SW480 (cell line): ENCODE results near the gene HHLA2.

ENCODE experiments used
- DNase-seq: peaks from one replicate; pipeline ENCODE4 v3.0.0-alpha.2; 2016; ENCODE audit warnings: low spot score

HHLA2 gene

DNA sequence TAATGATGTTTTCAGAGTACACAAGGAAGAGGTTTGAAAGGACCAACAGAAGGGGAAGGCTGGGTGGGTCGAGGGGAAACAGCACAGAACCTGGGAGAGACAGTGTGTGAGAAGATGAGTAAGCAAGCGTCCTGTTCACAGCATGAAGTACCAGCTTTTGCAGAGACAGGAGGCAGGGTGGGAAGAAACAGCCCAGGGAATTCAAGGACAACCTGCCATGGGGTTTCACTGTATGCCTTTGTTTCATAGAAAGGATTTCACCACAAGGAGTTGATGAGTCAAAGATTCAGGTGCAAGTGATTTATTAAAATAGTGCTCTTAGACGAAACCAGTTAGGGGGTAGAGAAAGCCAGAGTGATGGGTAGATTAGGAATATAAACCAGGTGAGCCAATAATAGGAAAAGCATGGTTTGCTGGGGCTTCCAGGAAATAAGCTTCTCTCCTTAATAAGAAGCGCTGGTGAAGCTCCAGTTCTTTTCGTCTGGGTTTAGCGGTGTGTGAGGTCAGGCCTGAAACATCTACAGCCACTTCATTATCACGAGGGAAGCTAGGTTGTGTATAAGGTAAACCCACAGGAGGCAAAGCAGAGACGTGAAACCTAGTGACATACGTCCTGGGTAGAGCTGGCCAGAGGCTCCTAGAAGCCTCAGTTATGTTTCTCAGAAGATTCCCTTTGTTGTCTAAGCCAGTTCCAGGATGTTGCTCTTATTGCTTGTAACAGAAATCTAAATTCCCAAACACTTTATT, 3.9 kb downstream of the HHLA2 start:
- DNase-seq, result no peak

DNA sequence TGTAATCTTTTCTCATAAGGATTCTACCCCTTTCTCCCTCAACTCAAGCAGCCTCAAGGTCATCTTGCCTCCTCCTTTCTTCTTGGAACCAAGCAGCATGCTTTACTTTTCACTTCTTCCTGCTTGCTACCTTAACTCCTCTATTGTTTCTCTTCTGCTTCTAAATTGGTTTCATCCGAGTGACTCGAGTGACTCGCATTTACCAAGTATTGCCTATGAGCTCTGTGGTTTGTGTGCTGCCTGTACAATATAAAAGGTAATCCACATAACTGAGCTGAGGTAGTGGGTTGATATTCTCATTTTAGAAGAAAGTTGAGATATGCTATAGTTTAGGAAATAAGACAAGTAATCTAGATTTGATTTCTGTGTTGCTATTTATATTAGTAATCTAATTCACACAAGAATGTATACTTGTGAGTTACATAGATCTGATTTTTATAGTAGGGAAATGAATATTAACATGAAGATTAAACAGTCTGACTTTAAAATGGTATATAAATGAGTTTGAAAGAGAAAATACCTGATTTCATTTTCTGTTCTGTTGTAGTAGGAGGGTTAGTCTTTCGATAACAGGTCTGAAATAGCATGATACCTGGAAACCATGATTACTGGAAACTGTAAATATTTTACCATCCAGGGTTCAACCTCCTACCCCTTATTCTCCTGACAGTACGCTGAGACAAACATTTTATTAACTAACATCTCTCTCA, 5.5 kb downstream of the HHLA2 start:
- DNase-seq, result no peak

DNA sequence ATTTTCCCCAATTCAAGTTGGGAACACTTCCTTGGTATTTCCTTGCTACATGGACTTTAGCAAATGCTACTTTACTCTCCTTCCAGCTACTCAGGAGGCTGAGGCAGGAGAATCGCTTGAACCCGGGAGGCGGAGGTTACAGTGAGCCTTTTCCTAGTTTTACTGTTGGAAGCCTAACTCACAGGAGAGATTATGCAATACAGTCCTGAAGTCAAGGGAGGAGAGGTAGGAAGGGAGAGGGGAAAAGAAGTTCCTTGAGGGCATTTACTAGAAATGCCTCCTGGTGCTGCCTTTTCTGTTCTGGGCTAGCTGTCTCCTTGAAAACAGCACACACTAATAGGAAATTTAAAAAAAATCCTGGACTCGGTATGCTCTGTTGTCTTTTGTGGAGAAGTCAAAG, 6.2 kb downstream of the HHLA2 start:
- no peak for DNase-seq

DNA sequence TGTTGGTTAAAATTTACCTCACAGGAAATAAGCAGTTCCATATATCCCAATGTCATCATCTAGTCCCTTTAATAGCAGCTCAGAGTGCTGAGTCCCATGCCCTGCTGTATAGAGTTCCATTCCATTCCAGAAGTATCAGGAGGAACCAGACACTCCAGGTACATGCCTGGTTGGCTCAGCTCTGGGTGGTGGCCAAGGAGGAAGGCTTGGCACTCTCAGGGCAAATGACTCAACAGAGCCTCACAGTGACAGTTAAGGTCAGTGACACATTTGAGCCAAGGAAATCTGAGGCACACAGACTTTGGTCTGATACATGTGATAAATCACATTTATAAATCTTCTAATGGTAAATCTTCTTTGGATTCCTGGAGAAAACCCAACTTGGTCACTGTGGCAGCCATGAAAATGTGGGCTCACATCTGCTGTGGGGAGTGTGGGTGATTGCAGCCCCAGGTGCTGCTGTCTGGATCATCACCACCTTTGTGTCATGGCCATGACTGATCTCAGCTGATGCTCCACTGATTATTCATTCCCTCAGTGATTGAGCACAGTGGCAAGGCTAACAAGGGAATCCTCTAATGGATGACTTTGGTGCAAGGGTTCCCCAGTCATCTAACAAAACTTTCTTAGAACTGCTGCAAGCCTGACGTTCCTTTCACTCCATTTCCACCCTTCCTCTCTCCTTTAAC, 9.3 kb downstream of the HHLA2 start:
- DNase-seq, result no peak

DNA sequence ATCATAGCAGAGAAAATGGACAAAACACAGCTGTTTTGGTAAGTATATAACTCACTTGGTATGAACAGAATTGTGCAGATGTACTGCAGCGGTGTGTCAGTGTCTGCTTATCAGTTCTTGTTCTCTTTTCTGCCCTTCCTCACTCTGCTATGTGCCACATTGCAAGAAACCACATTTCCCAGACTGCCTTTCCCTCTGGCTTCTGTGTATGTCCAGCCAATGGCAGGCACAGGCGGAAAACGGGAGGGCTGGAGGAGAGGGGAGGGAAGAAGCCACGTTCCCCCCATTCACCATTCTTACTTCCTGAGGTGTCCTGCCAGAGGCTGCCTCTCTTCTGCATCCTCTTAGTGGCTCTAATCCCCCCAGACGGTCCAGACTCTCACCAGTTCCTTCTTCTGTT, 15.4 kb downstream of the HHLA2 start:
- no peak for DNase-seq

DNA sequence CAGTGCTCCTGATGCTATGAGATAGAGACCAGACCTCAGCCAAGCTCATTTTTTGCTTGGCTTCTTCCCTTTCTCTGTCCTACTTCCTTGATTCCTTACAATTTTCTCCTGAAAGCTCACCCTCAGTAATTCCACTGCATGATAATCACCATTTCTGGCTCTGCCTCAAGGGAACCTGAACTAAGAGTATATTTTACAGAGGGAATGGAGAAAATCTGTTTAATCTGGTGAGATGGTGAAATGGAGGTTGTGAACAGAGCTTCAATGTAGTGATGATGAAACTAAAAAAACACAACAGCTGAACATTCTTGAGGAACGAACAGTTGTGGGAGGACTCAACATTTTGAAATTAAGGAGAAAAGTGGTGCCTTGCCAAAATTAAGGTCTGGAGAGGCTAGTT, 16.3 kb downstream of the HHLA2 start:
- no peak for DNase-seq

DNA sequence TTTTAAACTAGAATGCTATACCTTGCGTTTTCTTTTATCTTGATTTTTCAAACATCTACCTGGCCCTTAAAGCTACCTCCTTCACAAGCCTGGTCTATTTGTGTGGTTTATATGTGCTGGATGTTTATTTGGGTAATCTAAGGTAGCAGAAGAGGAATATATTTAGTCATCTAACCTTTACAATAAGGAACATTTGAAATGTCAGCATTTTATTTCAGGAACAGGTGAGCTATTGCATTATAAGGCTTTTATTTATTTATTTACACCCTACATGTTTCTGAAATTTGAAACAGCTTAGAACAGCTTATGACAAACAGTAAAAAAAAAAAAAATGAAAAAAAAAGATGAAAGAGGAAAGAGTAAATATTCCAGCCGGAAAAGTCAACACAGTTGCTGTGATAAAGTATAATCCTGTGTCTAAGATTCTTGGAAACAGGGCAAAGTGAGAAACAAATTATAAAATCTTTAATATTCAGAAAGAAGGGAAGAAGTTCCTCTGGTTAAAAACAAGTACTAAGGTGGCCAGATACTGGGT, 19.5 kb downstream of the HHLA2 start:
- DNase-seq, result no peak

DNA sequence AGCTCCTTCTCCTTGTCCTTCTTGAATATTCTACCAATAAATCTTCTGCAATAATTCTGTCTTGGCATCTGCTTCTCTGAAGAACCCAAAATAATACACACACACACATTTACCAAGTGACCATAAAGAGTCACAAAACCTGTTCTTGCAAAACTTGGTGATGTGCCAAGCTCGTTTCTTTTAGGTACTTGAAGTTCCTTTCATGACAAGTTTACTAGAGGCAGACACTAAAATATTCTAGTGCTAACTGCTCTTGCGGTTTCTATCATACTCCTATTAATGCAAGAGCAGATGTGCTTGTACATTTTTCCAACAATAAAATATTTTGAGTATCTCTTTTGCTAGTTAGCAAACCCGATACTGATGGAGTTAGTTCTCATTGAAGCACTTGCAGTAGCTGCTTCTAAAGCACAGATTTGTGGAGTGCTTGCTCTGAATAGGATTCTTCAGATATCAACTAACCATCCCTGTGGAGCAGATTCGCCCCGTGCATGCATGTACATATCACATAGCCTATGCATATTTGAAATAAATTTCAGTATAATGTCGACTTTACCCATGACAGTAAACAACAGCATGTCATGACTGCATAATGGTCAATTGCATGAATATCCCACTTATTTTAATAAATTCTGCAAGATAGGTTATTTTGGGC, 23.2 kb downstream of the HHLA2 start:
- DNase-seq, result no peak

DNA sequence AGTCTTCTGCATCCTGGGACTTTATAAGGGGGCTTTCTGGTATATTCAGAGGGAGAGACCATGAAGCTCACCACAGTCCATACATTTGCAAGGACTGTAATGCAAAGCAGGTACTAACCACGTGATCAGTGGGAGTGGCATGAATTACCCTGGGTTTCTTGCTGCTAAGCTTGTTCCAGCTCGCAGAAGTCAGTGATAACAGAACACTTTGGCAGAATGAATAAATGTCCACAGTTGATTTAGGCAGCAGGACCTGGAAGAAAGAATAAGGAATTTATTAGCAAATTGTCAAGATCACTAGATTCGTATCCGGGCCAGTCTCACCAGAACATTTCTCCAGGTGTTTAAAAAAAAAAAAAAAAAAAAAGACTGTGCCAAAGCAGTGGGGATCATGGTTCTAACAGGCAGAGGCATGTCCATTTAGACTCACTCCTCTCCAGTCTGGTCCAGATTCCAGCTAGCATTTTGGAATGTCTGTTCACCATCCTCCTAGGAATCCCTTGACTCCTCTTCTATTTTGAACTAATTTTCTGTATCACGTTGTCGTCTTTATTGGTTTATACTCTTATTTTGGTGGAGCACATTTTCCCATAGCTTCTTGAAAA, 24.5 kb downstream of the HHLA2 start:
- DNase-seq, result no peak

DNA sequence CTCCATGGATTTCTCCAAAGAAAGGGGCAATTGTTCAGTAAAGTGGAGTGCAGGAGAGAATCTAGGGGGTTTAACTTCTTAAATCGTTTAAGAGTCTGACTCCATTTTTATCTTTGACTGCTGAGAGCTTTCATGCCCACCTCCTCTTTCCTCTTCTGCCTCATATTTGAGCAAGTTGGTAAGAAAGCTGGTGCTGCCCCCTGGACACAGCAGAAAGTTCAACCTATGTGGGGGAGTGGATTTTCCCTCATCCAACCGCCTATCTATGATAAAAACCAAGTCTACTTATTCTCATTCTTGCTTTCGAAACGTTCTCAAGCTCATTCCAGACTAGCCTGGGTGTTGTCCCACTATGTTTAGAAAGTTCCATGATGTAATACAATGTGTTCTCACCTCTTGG, 26.0 kb downstream of the HHLA2 start:
- no peak for DNase-seq

DNA sequence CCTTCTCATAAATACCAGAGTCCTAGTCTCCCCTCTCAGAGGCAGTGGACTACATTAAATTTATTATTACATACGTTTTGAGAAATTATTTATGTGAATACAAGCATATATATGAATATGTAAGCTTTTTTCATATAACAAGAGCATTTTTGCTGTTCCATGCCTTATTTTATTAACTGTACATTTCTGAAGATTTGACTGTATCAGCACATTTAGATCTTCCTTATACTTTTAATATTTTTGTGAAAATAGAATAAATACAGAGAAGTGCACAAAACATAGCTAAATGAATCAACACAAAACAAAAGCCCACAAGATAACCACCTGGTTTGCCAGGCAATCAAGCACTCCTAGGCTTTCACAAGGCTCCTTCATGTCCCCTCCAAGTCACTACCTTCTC, 27.8 kb downstream of the HHLA2 start:
- DNase-seq, result no peak

DNA sequence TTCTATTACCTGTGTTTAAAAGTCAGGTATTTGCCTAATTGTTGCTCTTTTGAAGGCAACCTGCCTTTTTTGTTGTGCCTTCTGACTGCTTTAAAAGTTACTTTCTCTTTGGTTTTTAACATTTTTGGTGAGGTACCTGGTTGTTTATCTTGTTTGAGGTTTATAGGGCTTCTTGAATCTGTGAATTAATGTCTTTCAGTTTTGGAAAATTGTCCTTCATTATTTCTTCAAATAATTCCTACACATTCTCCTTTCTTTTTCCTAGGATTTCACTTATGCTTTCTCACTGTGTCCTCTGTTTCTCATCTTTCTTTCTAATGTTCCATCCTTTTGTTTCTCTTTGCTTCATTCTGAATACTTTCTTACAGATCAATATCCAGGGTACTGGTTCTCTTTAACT, 30.8 kb downstream of the HHLA2 start:
- no peak for DNase-seq

DNA sequence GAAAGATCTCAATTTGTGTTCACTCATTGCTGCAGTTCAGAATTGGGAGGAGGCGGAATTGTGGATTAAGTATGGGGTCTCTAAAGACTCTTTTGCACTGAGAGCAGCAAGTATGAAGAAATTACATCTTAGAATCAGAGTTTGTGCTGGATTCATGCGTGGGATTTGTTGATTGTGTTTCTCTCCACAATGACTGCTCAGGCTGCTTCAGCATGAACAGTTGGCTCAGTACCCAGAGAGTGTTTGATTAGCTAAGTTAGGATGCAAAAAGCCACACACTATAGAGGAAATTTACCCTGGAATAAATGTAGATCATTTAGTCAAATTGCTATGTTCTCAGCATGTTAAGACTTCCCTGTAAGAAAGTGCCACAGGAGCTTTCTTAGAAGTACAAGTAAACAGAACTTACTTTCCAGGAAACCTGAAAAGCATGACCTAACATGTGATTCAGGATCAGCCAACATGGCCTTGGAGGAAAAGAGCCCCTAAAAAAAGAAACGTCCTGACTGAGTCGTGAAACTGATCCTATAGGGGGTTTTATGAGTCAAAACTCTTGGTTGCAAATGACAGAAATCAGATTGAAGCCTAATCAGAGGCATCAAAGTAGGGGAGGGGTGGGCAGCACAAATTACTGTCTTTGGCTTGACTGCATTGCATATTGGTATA, 32.6 kb downstream of the HHLA2 start:
- DNase-seq, result no peak

DNA sequence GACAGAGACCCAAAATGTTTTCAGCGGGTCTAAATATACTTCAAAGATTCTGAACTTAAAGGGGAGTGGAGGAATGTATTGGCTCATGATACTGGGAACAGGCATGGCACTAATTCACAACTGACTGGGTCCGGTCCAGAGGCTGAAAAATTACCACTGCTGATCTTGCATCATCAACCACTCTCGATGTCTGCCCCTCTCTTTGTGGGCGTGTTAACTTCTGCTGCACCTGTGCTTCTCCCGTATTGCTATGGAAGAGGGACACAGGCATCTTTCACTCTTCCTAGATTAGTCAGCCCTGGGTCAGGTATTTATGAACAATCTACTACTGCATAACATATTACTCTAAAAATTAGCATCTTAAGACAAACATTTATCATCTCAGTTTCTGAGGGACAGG, 33.2 kb downstream of the HHLA2 start:
- no peak for DNase-seq

DNA sequence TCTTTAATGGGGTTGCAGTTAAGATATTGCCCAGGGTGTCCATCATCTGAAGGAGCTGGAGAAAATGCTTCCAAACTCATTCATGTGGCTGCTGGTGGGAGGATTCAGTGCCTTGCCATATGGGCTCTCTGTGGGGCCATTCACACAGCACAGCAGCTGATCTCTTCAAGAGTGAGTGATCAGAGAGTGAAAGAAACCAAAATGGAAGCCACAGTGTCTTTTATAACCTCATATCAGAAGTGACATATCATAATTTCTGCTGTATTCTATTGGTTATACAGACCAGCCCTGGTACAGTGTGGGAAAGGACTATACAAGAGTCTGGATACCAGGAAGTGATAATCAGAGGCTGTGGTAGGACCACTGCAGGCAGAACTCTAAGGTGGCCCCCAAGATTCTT, 33.6 kb downstream of the HHLA2 start:
- no peak for DNase-seq

DNA sequence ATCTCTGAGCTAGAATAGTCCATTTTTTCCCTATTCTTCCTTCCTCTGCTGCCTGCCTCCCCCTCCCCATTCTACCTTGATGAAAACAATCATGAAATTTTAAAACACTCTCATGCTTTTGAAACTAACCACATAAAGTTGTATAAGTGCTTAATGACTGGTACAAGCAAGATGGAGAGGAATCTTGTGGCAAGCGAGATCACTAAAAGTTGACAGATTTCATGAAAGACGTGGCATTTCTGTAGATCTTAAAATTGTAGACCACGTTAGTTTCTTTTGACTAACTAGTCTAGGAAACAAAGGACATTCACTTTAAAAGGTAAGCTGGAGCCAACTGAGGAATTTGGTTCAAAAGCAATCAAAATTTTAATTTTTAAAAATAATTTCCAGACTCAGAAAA, 35.4 kb downstream of the HHLA2 start:
- DNase-seq, result no peak

DNA sequence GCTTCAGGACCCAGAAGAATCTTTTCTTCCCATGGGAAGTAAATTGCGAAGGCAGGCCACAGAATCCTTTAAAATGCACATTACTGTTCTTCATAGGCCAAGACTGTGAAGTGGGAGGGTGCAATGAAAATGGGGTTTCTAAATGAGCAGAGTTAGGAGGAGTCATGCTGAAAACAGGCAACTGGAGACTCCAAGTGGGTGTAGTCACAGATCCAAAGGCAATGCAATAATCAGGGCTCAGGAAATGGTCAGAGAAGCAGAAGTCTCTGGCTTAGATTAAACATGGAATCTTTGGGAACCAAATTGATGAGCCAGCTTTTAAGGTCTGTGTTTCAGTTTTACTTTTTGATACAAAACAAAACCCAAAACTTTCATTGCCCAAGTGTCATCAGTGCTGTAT, 37.6 kb downstream of the HHLA2 start:
- DNase-seq, result no peak

DNA sequence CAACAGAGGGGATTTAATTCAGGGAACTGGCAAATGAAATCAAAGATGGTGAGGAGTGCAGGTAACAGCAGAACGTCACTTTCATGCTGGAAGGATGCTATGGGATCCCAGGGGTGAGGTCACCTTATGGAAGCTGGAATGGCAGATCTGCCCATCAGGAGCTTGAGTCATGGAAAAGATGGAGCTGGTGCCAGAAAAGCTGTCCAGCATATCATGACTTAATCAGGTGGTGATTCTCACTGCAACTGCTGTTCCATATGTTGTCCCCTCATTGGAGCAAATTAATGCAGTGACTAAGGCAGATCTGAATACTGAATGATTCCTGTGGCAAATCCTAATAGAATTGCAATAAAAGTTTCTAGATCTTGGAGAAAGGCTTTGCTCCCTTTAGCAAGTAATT, 38.4 kb downstream of the HHLA2 start:
- no peak for DNase-seq

DNA sequence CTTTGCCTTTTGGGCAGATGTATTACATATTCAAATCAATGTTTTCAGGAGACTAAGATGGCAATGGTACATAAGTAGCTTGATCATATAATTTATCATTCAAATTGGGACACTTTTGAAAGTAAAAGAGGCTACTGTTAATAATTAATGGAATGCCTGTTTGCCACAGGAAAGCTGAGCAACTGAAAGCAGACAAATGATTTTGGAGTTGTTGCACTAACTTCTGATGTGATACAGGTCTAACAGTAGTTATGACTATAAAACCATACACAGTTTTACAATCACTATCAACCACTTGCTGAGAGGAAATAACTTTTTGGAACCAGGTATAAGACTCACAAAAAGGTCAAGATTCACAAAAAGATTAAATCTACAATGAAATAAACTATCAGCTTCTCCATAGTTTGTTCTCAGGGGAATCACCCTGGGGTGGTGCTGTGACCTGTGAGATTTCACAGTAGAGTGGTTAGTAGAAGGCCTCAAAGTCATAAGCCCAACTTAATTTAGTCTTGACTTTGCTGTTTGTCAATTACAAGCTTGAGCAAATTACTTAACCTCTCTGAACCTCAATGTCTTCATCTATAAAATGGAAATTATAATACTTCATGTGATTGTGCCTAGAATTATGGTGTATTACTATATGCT, 42.7 kb downstream of the HHLA2 start:
- no peak for DNase-seq

DNA sequence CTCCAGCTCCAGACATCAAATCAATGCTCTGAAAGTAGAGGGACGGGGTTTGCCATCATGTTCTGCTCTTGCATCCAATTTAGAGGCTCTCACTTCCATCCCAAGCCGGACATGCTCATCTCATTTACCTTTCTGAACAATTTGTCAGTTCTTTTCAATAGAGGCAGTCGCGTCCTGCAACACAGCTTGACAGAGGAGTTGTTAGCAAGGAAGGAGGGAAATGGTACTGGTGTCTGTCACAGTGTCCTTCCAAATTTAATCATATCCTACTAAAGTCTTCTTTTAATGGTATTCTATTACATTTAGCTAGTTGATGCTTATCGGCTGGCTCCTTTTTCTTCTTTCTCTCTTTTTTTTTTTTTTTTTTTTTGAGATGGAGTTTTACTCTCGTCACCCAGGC, 45.6 kb downstream of the HHLA2 start:
- no peak for DNase-seq

DNA sequence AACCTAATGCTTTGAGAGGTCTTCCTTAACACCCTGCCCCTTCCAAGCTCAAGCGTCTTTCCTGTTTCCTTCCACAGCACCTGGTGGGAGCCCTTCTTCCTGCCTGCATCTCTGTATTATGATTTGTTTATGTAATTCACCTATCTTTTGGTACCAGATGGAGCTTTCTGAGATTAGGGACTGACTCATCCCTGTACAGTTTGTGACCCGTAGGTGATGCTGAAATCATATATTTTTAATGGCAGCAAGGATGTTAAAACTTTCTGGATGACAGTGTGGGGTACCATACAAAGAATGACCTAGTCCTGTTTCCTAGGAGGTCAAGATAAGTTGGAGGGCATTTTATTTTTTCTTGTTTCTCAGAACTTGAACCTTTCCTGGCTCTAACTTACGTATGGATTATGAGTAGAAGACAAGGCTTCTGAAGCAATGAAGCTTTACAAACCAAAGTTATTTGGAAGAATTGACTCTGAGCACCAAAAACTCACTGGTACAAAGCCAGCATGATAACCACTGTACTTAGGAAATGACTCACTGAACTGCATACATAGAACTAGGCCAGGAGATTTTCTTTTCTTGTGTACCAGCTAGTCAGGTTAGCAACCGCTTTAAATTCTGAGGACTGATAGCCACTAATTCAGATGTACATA, 46.6 kb downstream of the HHLA2 start:
- no peak for DNase-seq
